GM19468 (cell line): ENCODE results near the gene XKR7.

Source experiments
- ATAC-seq: cut with Tn5 transposase; IDR thresholded peaks from one replicate; pipeline ENCODE4 v1.9.1; 2021; ENCODE audit warnings: mild to moderate bottlenecking, moderate library complexity, moderate number of reproducible peaks; ENCODE audit not compliant: unreplicated experiment; ENCODE audit errors: extremely low read depth

The XKR7 gene

DNA sequence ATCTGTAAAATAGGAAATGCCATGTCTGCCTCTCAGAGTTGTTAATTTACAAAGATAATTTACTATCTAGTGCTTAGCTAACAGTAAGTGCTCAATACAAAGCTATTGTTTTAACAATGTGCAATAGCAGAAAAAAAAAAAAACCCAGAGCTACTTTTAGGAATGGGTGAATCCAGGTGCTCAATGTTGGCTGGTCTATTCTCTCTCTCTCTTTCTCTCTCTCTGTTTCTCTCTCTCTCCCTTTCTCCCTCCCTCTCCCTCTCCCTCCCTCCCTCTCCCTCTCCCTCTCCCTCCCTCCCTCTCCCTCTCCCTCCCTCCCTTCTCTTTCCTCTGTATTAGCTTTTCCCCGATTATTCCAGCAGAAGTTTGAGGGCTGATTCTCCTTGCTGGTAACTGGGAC, 30.1 kb upstream of the XKR7 start:
- no peak for ATAC-seq

DNA sequence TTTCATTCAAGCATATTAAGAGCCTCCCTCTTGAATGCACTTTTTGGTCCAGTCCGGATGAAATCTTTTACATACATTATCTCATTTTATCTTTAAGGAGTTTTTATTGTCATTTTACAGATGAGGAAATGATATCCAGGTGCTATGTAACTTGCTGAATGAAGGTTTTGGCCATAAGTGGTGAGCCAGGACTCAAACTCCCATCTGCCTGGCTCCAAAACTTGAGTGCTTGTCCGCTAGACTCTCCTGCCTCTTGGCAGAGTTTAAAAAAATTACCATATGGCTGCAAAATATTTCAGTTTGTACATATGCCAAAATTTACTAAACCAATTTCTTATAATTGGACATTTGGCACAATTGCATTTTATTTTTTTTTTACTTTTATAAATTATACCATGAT, 28.3 kb upstream of the XKR7 start:
- ATAC-seq = no peak

DNA sequence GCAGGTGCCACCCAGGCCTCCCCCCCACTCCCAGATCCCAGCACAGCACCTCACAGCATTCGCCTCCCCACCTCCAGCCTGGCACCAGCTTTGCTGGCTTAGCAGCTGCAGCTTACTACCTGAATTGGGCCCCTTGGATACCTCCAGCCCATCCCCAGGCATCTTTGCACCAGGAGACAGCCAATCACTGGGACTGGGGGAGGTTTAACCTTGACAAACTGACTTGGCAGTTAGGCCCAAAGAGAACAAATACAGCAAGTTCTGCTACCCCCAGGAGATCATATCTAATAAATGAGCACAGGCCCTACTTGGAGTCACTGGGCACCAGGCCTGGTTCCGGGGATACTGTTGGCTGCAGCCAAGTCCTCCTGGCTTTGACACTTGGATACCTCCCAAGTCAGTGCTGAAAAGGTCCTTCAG, 24.9 kb upstream of the XKR7 start:
- no peak for ATAC-seq

DNA sequence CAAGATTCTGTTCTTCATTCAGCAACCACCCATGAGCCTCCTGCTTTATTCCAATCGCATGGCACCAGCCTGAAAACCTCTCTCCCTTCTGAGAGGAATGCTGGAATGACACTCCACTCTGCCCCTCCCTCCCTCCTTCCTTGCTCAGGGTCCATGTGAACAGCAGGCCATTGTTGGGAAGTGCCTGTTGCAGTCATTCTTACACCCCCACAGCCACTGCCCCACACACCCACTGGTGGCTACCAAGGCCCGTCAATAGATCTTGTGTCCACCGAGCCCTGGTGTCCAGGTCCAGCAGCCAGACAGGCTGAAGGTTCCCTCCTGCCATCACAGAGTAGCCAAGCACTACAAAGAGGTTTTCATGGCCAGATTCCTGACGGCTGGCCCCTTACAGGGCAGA, 22.6 kb upstream of the XKR7 start:
- ATAC-seq = no peak

DNA sequence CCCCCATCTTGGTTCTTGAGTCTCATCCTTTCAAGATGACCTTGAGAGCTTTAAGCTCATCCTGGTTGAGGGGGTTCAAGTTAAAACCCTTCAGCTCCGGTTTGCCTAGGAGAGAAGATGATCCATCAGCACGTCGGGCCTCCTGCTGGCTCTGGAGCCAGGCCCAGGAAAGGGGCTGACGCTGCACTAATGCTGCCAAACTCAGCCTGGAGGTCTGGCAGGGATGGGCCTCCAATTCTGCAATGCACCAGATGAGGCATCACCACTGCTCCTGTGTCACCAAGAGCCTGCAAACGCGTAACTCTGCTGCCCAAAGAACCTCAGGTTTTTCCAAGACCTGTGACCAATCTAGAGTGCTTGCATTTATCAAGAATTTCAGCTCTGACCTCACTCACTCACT, 22.2 kb upstream of the XKR7 start:
- no peak for ATAC-seq

DNA sequence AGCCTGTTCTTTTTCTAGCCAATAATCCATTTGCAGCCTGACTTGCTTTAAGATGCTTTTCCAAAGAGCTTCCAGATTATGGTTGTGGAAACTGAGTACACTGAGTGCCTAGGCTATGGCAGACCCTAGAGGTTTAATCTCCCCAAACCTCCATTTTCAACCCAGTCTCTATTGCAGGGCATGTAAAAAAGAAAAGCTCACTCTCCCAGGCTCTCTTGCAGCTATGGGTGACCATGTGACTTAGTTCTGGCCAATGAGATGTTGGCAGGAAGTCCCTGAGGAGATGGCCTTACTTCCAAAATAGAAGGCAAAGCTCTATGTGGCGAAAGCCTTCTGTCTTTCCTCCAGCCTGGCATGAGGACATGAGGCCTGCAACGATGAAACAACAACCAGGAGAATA, 19.9 kb upstream of the XKR7 start:
- no peak for ATAC-seq

DNA sequence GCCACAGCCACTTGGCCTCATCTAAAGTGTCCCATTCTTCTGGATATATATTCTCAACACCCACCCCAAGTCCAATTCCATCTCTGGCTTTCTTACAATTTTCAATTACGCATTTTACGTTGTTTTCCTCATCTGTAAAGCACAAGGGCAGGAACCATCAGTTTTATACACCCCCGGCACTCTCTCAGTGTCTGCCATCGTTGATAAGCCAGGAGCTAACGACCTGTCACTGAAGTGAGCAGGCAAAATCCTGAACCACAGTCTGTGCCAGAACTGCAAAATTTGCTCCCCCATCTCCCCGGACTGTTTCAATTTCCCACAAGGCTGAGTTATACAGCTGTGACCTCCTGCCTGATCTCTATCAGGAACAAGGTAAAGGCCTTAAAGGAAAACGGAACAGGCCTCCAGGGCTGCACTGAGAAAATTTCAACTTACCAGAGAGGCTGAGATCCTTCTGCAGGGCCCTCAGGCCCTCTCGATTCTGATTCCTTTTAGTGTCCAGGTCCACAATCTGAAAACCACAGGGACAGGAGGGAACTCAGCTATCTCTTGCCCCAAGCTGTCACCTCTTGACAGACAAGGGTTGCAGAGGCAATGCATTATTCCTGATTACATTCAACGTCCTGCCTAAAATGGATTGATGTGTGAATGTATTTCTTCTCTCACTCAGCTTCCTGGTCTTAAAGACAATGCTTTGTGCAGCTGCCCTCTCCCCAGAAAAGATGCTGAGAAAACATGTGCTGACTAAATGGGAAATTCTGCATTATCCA, 17.9 kb upstream of the XKR7 start:
- ATAC-seq = no peak

DNA sequence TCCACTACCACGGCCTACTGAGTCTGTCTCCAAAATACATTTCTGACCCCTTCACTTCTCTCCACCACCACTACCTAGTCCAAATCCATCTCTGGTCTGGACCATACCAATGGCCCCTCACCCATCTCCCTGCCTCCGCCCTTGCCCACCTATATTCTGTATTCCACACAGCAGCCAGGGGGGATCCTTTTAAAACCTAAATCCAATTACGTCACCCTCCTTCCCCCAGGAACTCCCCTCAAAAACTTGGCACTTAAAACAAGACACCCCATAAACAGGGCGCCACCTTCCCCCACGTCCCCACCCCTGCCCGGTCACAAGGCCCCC, 16.8 kb upstream of the XKR7 start:
- no peak for ATAC-seq

DNA sequence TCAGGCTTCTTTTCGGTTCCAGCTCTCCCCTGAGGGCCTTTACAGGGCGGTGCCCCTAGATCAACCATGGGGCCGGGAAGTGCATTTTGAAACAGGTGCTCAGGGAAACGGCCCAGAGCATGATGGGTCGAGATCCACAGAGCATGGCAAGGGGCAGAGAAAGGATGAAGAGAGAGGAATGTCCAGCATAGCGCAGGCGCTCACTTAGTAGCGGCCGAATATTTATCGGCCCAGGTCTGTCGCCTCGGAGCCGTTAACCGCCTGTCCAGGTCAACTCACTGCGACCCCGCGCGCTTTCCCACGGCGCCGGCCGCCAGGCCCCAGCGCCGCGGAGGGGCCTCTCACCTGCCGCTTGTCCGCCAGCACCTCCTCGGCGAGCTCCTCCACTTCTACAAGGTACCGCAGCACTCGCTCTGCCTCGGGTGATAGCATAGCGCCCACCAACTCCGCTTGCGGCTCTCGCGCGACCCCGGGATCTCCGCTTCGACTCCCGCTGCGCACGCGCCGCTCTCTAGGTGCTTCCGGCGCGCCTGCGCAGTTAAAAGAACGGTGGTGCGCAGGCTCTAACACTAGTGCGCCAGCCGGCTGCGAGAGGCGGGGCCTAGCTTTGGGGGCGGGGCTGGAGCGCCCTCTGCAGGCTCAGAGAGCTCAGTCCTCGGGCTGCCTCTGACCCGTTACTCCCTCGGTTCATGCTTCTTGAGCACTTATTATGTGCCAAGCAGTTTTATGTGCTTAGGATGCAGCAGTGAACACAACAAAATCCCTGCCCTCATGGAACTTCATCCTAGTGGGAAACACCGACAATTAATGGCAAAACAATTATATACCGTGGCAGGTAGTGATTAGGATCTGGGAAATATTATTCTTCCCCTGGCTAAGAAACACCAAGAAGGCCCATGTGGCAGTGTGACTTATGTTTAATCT, 16.2 kb upstream of the XKR7 start, which contains the start of gene PDRG1:
Gene PDRG1 (minus strand): TSS at position 517 of the 924 bp plus-strand sequence. CDS start 85 bp downstream, at position 432.
- ATAC-seq = peak; percentile 76

DNA sequence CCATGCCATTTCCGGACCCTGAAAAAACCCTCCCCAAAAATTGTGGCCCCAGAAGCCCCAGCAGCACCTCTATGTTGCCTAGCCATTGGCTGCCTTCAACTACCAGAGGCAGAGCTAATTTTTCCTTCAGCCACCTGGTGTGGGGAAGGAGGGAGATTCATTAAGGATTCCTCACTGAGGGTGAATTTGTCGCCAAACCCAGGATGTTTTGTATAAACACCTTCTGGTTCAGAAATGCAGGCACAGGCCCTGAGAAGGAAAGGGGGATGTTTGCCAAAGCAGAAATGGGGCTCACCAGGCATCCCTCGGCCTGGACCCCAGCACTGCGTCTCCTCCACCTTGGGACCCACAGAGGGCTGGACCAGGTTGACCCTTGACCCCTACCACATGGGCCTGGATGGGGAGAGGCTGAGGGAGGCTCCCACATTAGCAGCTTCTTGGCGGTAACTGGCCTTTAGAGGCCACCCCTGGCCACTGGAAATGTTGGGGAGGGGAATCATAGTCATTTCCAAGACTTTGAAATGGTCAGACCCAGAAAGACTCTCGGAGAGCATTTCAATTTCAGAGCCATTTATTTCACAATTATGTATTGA, 14.3 kb upstream of the XKR7 start:
- no peak for ATAC-seq

DNA sequence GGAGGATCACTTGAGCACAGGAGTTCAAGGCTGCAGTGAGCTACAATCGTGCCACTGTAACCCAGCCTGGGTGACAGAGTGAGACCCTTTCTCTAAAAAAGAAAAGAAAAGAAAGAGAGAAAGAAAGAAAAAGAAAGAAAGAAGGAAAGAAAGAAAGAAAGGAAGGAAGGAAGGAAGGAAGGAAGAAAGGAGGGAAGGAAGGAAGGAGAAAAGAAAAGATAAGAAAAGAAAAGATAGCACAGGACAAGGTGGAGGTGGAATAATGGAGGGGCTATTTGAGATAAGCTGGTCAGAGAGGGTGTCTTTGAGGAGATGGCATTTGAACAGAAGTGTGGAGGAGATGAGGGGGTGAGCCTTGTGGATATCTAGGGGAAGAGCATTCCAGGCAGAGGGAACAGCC, 13.5 kb upstream of the XKR7 start:
- ATAC-seq = no peak

DNA sequence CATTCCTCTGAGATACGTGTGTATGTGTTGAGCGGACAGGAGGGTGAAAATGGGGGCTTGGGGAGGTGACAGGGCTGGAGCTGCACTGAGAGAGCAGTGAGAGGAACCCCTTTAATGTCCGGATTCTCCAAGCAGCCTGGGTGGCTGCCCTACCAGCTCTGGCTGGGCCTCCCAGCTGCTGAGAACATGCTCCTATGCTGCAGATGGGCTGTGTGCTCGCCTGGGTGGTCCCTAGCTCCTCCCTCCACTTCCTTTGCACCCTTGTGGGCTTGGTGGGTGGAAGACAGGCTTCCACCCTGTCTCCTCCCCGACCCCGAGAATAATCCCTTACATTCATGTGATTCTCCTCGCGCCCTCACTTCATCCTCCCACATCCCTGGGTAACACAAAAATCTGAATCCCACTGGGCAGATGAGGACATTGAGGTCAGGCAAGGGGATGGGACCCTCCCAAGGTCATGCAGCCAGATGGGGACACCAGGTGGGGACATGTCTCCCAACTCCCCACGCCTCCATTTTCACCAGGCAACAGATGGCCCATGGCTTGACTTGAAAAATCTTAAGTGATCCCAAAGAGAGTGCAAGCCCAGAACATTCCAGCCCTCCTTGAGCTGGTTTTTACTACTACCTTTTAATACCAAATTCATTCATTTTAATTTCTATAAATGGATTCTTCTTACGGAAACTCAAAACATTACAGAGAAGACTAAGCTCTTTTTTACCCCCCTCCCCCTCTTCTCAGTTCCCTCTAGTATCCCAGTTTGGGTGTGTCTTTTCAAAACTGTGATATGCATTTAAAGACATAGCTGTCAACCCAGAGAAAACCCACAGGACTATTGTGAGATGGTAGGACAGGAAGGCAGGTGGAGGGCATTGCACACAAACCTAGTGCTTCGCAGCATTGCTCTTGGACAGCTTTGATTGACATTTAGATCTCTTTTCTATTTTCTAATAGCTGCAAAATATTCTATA, 11.1 kb upstream of the XKR7 start:
- no peak for ATAC-seq

DNA sequence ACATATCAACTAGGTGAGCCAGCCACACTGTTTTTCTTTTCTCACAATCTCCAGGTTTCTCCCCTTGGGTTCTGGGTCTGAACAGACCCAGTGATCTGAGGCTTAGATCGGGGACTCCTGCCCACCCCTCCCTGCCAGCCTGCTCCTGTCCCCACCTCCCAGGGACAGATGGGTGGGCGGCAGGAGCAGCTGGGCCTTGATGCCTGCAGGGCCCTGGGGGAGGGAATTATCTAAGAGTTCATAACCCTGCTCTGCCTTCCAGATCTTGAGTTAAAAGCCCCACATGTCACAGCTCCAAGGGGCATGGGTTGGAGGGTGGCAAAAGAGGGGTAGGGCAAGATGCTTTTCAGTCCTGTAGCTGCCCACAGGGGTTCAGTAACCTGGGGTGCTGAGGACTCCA, 5.2 kb upstream of the XKR7 start:
- ATAC-seq = no peak

DNA sequence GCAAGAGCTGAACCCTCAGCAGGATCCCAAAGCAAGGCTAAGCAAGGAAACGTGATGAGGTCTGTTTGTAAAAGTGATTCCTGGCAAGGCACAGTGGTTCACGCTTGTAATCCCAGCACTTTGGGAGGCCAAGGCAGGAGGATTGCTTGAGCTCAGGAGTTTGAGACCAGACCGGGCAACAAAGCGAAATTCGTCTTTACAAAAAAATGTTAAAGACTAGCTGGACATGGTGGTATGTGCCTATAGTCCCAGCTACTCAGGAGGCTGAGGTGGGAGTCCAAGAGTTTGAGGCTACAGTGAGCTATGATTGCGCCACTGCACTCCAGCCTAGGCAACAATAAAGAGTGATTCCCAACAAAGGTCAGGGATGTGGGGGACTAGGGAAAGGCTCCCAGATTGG, 4.1 kb upstream of the XKR7 start:
- ATAC-seq = no peak

DNA sequence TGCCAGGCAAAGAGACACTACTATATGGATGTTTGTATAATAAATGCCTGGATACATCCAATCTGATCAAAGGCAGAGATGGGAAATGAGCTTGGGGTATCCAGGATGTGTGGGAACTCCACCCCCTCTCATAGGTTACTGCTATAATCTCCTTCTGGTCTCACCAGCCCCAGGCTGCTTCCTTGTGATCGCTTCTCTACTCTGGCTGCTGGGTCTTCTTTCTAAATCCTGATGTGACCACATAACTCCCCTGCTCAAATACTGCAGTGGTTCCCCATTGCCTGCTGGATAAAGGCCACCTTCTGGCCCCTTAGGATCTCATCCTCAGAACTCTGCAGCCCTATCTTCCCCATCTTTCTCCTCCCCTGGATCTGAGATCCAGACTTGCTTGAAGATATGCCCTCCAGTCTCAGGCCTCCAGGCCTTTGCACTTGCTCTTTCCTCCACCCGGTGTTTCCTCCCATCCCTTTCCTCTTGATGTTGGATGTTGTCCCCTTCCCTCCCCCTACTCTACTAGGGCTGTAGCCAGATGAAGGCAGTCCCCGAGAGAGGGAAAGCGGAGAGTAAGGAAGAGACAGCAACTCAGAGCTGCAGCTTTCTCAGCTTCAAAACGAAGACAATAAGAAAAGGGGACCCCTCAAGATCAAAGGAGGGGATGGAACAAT, 828 bp upstream of the XKR7 start:
- ATAC-seq = no peak

DNA sequence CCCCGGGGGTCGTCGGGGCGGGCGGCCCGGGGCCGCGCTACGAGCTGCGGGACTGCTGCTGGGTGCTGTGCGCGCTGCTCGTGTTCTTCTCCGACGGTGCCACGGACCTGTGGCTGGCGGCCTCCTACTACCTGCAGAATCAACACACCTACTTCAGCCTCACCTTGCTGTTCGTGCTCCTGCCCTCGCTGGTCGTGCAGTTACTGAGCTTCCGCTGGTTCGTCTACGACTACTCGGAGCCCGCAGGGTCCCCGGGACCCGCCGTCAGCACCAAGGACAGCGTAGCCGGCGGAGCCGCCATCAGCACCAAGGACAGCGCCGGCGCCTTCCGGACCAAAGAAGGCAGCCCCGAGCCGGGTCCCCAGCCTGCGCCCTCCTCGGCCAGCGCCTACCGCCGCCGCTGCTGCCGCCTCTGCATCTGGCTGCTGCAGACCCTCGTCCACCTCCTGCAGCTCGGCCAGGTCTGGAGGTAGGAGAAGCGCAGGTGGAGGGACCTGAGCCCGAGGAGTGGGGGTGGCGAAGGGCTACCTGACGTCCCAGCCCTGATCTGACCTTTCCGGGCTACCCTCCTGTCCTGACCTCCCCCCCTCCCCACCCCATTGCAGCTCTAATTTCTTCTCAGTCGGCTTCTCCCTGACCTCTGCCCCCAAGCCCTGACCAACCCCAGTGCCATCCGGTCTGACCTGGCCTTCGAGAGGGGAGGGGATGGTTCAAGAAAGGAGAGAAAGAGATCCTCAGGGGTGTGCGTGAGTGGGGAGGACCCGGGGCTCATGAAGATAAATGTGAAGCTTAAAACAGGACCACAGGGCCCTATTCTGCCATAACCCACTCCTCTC, 558 bp downstream of the XKR7 start:
- peak; percentile 39 for ATAC-seq

DNA sequence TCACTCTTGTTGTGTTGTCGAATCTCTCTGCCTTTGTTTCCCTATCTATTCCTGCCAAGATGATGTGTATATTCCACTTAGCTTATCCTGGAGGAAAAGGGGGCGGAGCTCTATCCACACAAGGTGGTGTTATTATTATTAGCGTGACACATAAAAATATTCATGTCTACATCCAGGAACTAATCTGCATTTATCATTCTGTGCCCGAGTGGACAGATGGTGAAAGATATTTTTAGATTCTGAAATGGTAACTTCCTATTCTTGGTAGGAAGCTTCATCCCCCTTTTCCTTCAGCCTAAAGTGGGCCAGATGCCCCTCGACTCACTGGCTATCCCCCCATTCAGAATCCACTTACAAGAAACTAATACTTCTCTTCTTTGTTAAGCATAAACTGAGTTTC, 2.0 kb downstream of the XKR7 start:
- no peak for ATAC-seq

DNA sequence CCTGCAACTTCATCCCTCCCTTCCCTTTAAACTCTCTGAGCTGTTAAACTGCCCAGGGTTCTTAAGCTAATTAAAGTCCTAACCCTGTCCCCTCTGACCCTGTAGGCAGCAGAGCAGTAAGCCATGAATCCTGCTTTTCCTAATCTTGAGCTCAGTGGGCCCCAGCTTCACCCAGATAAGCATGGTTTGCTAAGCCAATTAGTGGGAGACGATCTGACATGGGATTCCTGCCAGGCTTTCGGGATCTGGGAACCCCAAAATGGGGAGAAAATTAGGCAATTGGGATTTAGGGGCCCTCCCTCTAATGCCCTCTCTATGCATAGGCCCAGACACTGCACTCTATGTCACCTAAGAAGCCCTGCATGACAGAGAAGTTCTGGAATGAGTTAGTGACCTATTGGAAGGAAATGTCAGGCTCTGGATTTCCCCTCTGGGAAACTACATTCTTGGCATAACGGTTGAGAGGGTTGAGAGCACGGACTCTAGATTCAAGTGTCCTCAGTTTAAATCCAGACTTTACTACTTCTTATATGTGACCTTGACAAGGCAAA, 4.6 kb downstream of the XKR7 start:
- no peak for ATAC-seq
